CD4-positive, alpha-beta T cell treated with Interleukin-2 at 100 ng/mL for 4 hours (primary cell): ENCODE results near the gene RPAP2.
"Not testable (repeated sequence)": the region's sequence is repeated elsewhere in the genome, so short reads cannot be mapped to it uniquely, and the experiment has no call there.

Experiments
- DNase-seq: peaks from one replicate; pipeline ENCODE4 v3.0.0-alpha.2; 2020; ENCODE audit warnings: low spot score

RPAP2 gene

GRCh38 chr1:92323473-92324453, 24.9 kb downstream of the RPAP2 start:
- DNase-seq = peak; percentile 55

GRCh38 chr1:92324784-92325183, 25.9 kb downstream of the RPAP2 start:
- DNase-seq = no peak

GRCh38 chr1:92326681-92327080, 27.8 kb downstream of the RPAP2 start:
- DNase-seq = no peak

- no peak for DNase-seq
These were observed 28.9 kb downstream of the RPAP2 start for GRCh38 chr1:92327794-92328193.

GRCh38 chr1:92329347-92330129, 30.7 kb downstream of the RPAP2 start:
- DNase-seq = no peak

- no peak for DNase-seq
These were observed 34.8 kb downstream of the RPAP2 start for GRCh38 chr1:92333668-92334067.

- DNase-seq = no peak
These were observed 41.3 kb downstream of the RPAP2 start for GRCh38 chr1:92340154-92340553.

- no peak for DNase-seq
These were observed 43.5 kb downstream of the RPAP2 start for GRCh38 chr1:92342401-92342800.

- DNase-seq = no peak
These were observed 44.2 kb downstream of the RPAP2 start for GRCh38 chr1:92343061-92343460.

- no peak for DNase-seq
These were observed 48.2 kb downstream of the RPAP2 start for GRCh38 chr1:92346866-92347640.

GRCh38 chr1:92352856-92353255, 54.0 kb downstream of the RPAP2 start:
- DNase-seq = no peak

GRCh38 chr1:92354259-92354658, 55.4 kb downstream of the RPAP2 start:
- DNase-seq = no peak

GRCh38 chr1:92356956-92357355, 58.1 kb downstream of the RPAP2 start:
- no peak for DNase-seq

- DNase-seq = not testable (repeated sequence)
These were observed 60.5 kb downstream of the RPAP2 start for GRCh38 chr1:92359382-92359781.

GRCh38 chr1:92359986-92360385, 61.1 kb downstream of the RPAP2 start:
- no peak for DNase-seq

- DNase-seq = no peak
These were observed 64.1 kb downstream of the RPAP2 start for GRCh38 chr1:92362970-92363369.

GRCh38 chr1:92363401-92363800, 64.5 kb downstream of the RPAP2 start:
- no peak for DNase-seq

- peak; percentile 42 for DNase-seq
These were observed 66.7 kb downstream of the RPAP2 start for GRCh38 chr1:92365378-92366039.

GRCh38 chr1:92366040-92366395, 67.2 kb downstream of the RPAP2 start:
- peak; percentile 5 for DNase-seq

- DNase-seq = peak; percentile 13
These were observed 68.6 kb downstream of the RPAP2 start for GRCh38 chr1:92367496-92367895.

- DNase-seq = no peak
These were observed 73.3 kb downstream of the RPAP2 start for GRCh38 chr1:92372164-92372563.

GRCh38 chr1:92374223-92374622, 75.4 kb downstream of the RPAP2 start:
- DNase-seq = no peak
